Activated T-cell treated with anti-CD3 and anti-CD28 coated beads, Interleukin-2, amount 50 U/mL, for 24 hours (primary cell): ENCODE results near the gene SLC26A1.

Experiments used
- DNase-seq: peaks from one replicate; pipeline ENCODE4 v3.0.0-alpha.2; 2020
- H3K27ac Mint-ChIP-seq: 2 replicates; pipeline ENCODE4 v1.8.0; 2020; ENCODE audit warnings: mild to moderate bottlenecking, mixed read lengths
- H3K27me3 Mint-ChIP-seq: 2 replicates; pipeline ENCODE4 v1.8.0; 2020; ENCODE audit warnings: mixed read lengths
- H3K36me3 Mint-ChIP-seq: 2 replicates; pipeline ENCODE4 v1.8.0; 2020; ENCODE audit warnings: low read depth, mixed read lengths
- H3K4me1 Mint-ChIP-seq: 2 replicates; pipeline ENCODE4 v1.8.0; 2020; ENCODE audit warnings: low read depth, mixed read lengths
- H3K4me3 Mint-ChIP-seq: 2 replicates; pipeline ENCODE4 v1.8.0; 2020; ENCODE audit warnings: mild to moderate bottlenecking, moderate library complexity, mixed read lengths
- H3K9me3 Mint-ChIP-seq: 2 replicates; pipeline ENCODE4 v1.8.0; 2020; ENCODE audit warnings: mixed read lengths

Gene SLC26A1

GRCh38 chr4:993111-994029 is at the start of gene SLC26A1:
SLC26A1 (minus strand) TSS chr4:993404; CDS start chr4:991703, 1,701 bp downstream.
- Mint-ChIP-seq H3K4me3 (no peak within 1 kb of the TSS), H3K9me3 (no peaks in the 10 kb centered on the region), H3K27me3 (peaks cover 11% of the 10 kb centered on the region), H3K36me3 (peaks cover 6% of the 10 kb centered on the region), H3K27ac (no peak within 1 kb of the TSS), H3K4me1 (peaks cover 9% of the 10 kb centered on the region)
- no peak for DNase-seq

GRCh38 chr4:1042352-1043055 is 49.3 kb upstream of the SLC26A1 start:
- Mint-ChIP-seq H3K27ac (no peak overlapping the region), H3K36me3 (no peaks in the 10 kb centered on the region), H3K27me3 (peaks cover 30% of the 10 kb centered on the region), H3K4me3 (no peak overlapping the region), H3K4me1 (peaks cover 5% of the 10 kb centered on the region), H3K9me3 (no peaks in the 10 kb centered on the region)
- DNase-seq: no peak

- no peaks in the 10 kb centered on the region for H3K9me3 Mint-ChIP-seq
- peaks cover 5% of the 10 kb centered on the region for H3K4me1 Mint-ChIP-seq
- H3K4me3 Mint-ChIP-seq: no peak overlapping the region
- no peak for DNase-seq
- no peaks in the 10 kb centered on the region for H3K36me3 Mint-ChIP-seq
- H3K27ac Mint-ChIP-seq: no peak overlapping the region
- H3K27me3 Mint-ChIP-seq: peaks cover 25% of the 10 kb centered on the region
These were observed 48.7 kb upstream of the SLC26A1 start for GRCh38 chr4:1041936-1042330.

GRCh38 chr4:1041147-1041935 is 48.1 kb upstream of the SLC26A1 start:
- no peaks in the 10 kb centered on the region for H3K36me3 Mint-ChIP-seq

GRCh38 chr4:1040344-1041146 is 47.3 kb upstream of the SLC26A1 start:
- H3K27ac Mint-ChIP-seq: no peak overlapping the region
- peaks cover 3% of the 10 kb centered on the region for H3K4me1 Mint-ChIP-seq
- H3K4me3 Mint-ChIP-seq: no peak overlapping the region
- peaks cover 19% of the 10 kb centered on the region for H3K27me3 Mint-ChIP-seq
- no peaks in the 10 kb centered on the region for H3K9me3 Mint-ChIP-seq
- DNase-seq: no peak
- H3K36me3 Mint-ChIP-seq: no peaks in the 10 kb centered on the region

More at GRCh38 chr4:1041147-1041935, 48.1 kb upstream of the SLC26A1 start:
- DNase-seq: no peak
- Mint-ChIP-seq H3K4me3 (no peak overlapping the region), H3K27me3 (peaks cover 21% of the 10 kb centered on the region), H3K9me3 (no peaks in the 10 kb centered on the region), H3K4me1 (peaks cover 3% of the 10 kb centered on the region), H3K27ac (no peak overlapping the region)

- Mint-ChIP-seq H3K27ac (no peak overlapping the region), H3K4me3 (no peak overlapping the region), H3K4me1 (peaks cover 3% of the 10 kb centered on the region), H3K27me3 (peaks cover 11% of the 10 kb centered on the region), H3K36me3 (no peaks in the 10 kb centered on the region), H3K9me3 (no peaks in the 10 kb centered on the region)
- no peak for DNase-seq
These were observed 46.5 kb upstream of the SLC26A1 start for GRCh38 chr4:1039493-1040343.

GRCh38 chr4:1038948-1039492 is 45.8 kb upstream of the SLC26A1 start:
- H3K27ac Mint-ChIP-seq: no peak overlapping the region
- H3K9me3 Mint-ChIP-seq: no peaks in the 10 kb centered on the region
- H3K27me3 Mint-ChIP-seq: peaks cover 4% of the 10 kb centered on the region
- H3K4me1 Mint-ChIP-seq: peaks cover 3% of the 10 kb centered on the region
- no peak overlapping the region for H3K4me3 Mint-ChIP-seq
- no peak for DNase-seq
- H3K36me3 Mint-ChIP-seq: no peaks in the 10 kb centered on the region

- Mint-ChIP-seq H3K4me3 (no peak overlapping the region), H3K27me3 (no peaks in the 10 kb centered on the region), H3K9me3 (no peaks in the 10 kb centered on the region), H3K4me1 (no peaks in the 10 kb centered on the region), H3K36me3 (no peaks in the 10 kb centered on the region), H3K27ac (no peak overlapping the region)
- no peak for DNase-seq
These were observed 44.0 kb upstream of the SLC26A1 start for GRCh38 chr4:1036976-1037810.

GRCh38 chr4:1036095-1036494 is 42.9 kb upstream of the SLC26A1 start:
- Mint-ChIP-seq H3K9me3 (no peaks in the 10 kb centered on the region), H3K27me3 (no peaks in the 10 kb centered on the region), H3K4me1 (no peaks in the 10 kb centered on the region), H3K36me3 (no peaks in the 10 kb centered on the region), H3K27ac (no peak overlapping the region), H3K4me3 (no peak overlapping the region)
- no peak for DNase-seq

- H3K27me3 Mint-ChIP-seq: no peaks in the 10 kb centered on the region
- no peak for DNase-seq
- H3K4me1 Mint-ChIP-seq: no peaks in the 10 kb centered on the region
- no peaks in the 10 kb centered on the region for H3K36me3 Mint-ChIP-seq
- no peak overlapping the region for H3K4me3 Mint-ChIP-seq
- no peak overlapping the region for H3K27ac Mint-ChIP-seq
- no peaks in the 10 kb centered on the region for H3K9me3 Mint-ChIP-seq
These were observed 42.3 kb upstream of the SLC26A1 start for GRCh38 chr4:1035510-1035909.

- Mint-ChIP-seq H3K9me3 (no peaks in the 10 kb centered on the region), H3K4me1 (no peaks in the 10 kb centered on the region), H3K27ac (no peak overlapping the region), H3K27me3 (no peaks in the 10 kb centered on the region), H3K4me3 (no peak overlapping the region), H3K36me3 (no peaks in the 10 kb centered on the region)
- DNase-seq: no peak
These were observed 40.8 kb upstream of the SLC26A1 start for GRCh38 chr4:1033840-1034551.

GRCh38 chr4:1032861-1033260 is 39.7 kb upstream of the SLC26A1 start:
- Mint-ChIP-seq H3K9me3 (no peaks in the 10 kb centered on the region), H3K36me3 (no peaks in the 10 kb centered on the region), H3K27ac (no peak overlapping the region), H3K27me3 (no peaks in the 10 kb centered on the region), H3K4me1 (no peaks in the 10 kb centered on the region), H3K4me3 (no peak overlapping the region)
- DNase-seq: no peak
